HG03442 (cell line): ENCODE data around the gene RCE1.

Source experiments
- ATAC-seq: cut with Tn5 transposase; IDR thresholded peaks from one replicate; pipeline ENCODE4 v1.9.1; 2021; ENCODE audit warnings: mild to moderate bottlenecking, moderate library complexity; ENCODE audit not compliant: unreplicated experiment

Gene RCE1

GRCh38 chr11:66856496-66857233 lies 13.4 kb downstream of the RCE1 start, which contains the start of gene LRFN4:
Gene LRFN4 (plus strand): TSS chr11:66857064. CDS start chr11:66857745, 681 bp downstream.
- ATAC-seq: peak; percentile 14

DNA sequence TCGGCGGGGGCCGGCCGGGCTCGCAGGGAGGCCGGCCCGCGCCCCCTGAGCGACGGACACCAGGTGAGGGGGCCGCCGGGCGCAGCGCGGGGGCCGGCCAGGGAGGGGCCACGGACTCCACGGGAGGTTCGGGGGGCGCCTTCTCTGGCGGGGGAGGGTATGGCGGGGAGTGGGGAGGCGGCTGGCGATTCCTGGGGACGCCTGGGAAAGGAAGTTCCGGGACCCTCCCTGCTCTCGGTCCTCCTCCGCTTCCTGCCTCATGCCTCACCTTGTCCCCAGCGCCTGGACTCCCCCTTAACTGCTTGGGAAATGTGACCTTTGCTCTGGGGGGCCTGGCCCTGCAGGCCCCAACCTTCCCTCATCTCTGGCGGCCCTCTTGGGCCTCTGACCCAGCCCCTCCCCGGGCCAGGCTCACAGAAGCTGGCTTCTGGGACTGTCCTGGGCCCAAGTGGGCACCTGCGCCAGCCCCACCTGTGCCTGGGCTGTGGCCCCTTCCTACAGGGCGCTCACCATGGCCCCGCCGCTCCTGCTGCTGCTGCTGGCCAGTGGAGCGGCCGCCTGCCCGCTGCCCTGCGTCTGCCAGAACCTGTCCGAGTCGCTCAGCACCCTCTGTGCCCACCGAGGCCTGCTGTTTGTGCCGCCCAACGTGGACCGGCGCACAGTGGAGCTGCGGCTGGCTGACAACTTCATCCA lies 14.1 kb downstream of the RCE1 start:
- no peak for ATAC-seq

GRCh38 chr11:66857927-66858185 lies 14.6 kb downstream of the RCE1 start:
- ATAC-seq: no peak

DNA sequence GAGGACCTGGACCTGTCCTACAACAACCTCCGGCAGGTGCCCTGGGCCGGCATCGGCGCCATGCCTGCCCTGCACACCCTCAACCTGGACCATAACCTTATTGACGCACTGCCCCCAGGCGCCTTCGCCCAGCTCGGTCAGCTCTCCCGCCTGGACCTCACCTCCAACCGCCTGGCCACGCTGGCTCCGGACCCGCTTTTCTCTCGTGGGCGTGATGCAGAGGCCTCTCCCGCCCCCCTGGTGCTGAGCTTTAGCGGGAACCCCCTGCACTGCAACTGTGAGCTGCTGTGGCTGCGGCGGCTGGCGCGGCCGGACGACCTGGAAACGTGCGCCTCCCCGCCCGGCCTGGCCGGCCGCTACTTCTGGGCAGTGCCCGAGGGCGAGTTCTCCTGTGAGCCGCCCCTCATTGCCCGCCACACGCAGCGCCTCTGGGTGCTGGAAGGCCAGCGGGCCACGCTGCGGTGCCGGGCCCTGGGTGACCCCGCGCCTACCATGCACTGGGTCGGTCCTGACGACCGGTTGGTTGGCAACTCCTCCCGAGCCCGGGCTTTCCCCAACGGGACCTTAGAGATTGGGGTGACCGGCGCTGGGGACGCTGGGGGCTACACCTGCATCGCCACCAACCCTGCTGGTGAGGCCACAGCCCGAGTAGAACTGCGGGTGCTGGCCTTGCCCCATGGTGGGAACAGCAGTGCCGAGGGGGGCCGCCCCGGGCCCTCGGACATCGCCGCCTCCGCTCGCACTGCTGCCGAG lies 15.1 kb downstream of the RCE1 start:
- no peak for ATAC-seq

GRCh38 chr11:66858939-66859685 lies 15.9 kb downstream of the RCE1 start:
- no peak for ATAC-seq

DNA sequence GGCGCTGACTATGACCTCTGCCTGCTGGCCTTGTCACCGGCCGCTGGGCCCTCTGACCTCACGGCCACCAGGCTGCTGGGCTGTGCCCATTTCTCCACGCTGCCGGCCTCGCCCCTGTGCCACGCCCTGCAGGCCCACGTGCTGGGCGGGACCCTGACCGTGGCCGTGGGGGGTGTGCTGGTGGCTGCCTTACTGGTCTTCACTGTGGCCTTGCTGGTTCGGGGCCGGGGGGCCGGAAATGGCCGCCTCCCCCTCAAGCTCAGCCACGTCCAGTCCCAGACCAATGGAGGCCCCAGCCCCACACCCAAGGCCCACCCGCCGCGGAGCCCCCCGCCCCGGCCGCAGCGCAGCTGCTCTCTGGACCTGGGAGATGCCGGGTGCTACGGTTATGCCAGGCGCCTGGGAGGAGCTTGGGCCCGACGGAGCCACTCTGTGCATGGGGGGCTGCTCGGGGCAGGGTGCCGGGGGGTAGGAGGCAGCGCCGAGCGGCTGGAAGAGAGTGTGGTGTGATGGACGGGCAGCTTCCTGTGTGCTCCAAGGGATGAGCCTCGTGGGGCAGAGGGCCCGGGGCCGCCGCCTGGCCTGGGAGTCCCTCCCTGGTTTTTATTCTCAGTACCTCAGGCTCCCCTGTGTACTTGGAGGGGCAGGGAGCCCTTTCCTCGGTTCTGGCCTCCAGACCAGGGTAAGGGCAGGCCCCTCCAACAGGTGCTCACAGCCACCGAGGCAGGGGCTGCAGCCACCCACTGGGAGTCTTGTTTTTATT lies 16.6 kb downstream of the RCE1 start:
- no peak for ATAC-seq

GRCh38 chr11:66860449-66860831 lies 17.2 kb downstream of the RCE1 start:
- ATAC-seq: no peak

GRCh38 chr11:66861038-66861773 lies 18.0 kb downstream of the RCE1 start:
- no peak for ATAC-seq

- ATAC-seq: no peak
Observed at GRCh38 chr11:66861774-66862558, 18.7 kb downstream of the RCE1 start.

DNA sequence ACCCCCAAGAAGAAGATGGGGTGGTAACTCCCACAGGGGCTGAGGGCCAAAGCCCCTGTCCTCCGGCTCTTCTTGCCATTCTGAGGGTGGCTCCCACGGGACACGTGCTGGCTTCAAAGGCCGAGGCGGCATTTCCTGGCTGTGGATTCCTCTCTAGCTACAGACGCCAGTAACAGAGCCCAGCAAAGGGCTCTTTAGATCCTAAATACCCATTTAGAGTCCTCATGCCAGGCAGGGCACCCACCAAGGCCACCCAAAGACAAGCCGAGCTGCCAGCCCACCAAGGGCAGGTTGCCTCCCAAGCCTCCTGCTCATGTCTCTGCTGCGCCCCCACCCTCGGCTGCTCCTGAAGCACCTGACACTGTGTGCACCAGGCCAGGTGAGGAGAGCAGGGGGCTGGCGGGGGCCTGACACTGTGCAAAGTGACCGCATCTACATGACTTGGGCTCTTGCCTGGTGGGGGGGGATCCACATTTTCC lies 19.4 kb downstream of the RCE1 start:
- ATAC-seq: no peak

- ATAC-seq: no peak
Observed at GRCh38 chr11:66863428-66864125, 20.3 kb downstream of the RCE1 start.

- ATAC-seq: no peak
Observed at GRCh38 chr11:66864172-66864901, 21.1 kb downstream of the RCE1 start.

GRCh38 chr11:66864924-66865697 lies 21.9 kb downstream of the RCE1 start:
- no peak for ATAC-seq

DNA sequence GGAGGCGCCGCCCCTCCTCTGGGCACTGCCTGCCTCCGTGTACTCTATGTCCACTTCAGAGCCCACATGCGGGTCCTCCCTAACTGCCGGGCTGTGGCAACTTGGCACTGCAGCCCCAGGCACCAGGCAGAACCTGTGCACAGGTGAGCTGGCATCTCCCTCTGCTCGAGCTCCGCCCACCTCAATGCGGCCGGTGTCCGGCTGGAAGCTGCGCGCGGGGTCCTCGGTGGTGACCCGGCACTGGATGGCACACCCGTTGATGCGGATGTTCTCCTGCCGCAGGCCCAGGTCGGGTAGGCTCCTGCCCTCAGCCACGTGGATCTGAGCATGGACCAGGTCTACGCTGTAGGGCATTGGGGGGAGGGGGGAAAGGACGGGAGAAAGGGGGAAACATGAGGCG lies 22.8 kb downstream of the RCE1 start:
- ATAC-seq: no peak

GRCh38 chr11:66866511-66866986 lies 23.3 kb downstream of the RCE1 start:
- no peak for ATAC-seq

DNA sequence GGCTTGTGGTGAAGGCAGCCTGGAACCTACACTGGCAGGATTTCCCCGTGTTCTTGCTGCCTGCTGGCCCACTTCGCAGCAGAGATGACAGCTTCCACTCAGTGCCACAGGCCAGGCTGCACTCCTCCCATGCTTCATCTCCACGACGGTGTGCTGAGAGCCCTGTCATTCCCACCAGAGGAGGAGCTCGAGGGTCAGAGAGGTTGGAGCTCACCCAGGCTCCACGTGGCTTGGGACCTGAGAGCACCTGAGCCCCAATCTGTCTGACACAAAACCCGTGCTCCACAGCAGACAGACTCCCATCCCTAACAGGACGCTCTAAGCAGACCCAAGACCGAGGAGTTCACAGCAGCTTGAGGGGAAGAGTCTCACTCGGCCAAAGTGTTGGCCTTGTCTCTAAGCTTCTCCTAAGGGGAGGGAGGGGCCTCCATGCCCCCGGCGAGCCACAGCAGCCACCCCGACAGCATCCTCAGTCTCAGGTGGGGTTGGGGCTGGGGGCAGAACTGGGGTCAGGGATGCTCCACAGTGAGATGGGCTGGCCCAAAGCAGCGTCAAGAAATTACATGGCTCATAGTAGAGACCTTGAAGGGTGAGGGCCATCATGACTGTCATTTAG lies 24.3 kb downstream of the RCE1 start:
- ATAC-seq: no peak
